Esophagus squamous epithelium (tissue), 5 donors: ENCODE data around the gene DPP3. TPM values are rescaled to one million over a fixed set of nuclear protein-coding genes. Genes with fewer than 3 reads are reported as not detected.
A peak's percentile ranks its signal among the peaks of the same experiment; 100 is the strongest.
"Not testable (repeated sequence)": the region's sequence is repeated elsewhere in the genome, so short reads cannot be mapped to it uniquely, and the experiment has no call there.

Source experiments
- DNase-seq: peaks from one replicate; lab custom pipeline; 2025; lab: John Stamatoyannopoulos, UW
- H3K27ac ChIP-seq, 4 donors: fragments of 200-600 bp; sonication (generic); one replicate each; pipeline ENCODE4 v1.5.1; 2016 to 2019; ENCODE audit warnings: mild to moderate bottlenecking in 1 of 4
- H3K27me3 ChIP-seq, 4 donors: fragments of 200-600 bp; sonication (generic); 1 replicate in 3 of 4; 2 replicates in 1 of 4; pipeline versions ENCODE4 v1.5.1 to v1.6.0; 2017 to 2021; ENCODE audit warnings: antibody characterized with exemption in 1 of 4
- H3K36me3 ChIP-seq, 3 donors: fragments of 200-600 bp; sonication (generic); one replicate each; pipeline ENCODE4 v1.5.1; 2016 to 2019
- H3K4me1 ChIP-seq, 3 donors: fragments of 200-600 bp; sonication (generic); one replicate each; pipeline ENCODE4 v1.5.1; 2017 to 2019
- H3K4me3 ChIP-seq, 4 donors: fragments of 200-600 bp; sonication (generic); 1 replicate in 3 of 4; 2 replicates in 1 of 4; pipeline ENCODE4 v1.5.1; 2016 to 2019; ENCODE audit warnings: mild to moderate bottlenecking in 2 of 4, moderate library complexity in 1 of 4
- H3K9me3 ChIP-seq, 3 donors: fragments of 200-600 bp; sonication (generic); one replicate each; pipeline ENCODE4 v1.5.1; 2016 to 2019
- POLR2A ChIP-seq, 4 donors: fragments of 450-650 bp; IDR thresholded peaks; one replicate each; pipeline ENCODE4 v1.6.1; 2017; ENCODE audit warnings: antibody characterized with exemption in 4 of 4, mild to moderate bottlenecking in 4 of 4, moderate library complexity in 3 of 4
- WGBS, 2 donors: methylation state at CpG; one replicate each; pipeline ENCODE4 v1.1.5; 2018; 5-methylcytosine and 5-hydroxymethylcytosine counted together
- intact Hi-C: fragments of 100-400 bp; cut with DNase I; formaldehyde crosslinking; loops from one replicate; pipeline ENCODE4 v1.15.0; 2022
- total RNA-seq, 4 donors: library from RNA; depleted of rRNA; stranded (reverse); fragments of >200 nt; gene quantifications; one replicate each; pipeline ENCODE4 v1.1.0, GENCODE V29; 2016
- TF ChIP-seq, protein P1 (sequence below), 6 experiments: fragments of 450-650 bp in 4 of 6; fragments of 200-600 bp in 2 of 6; sonication (generic) in 2 of 6; IDR thresholded peaks; one replicate each; pipeline ENCODE4 v1.5.1; 2016 to 2019; ENCODE audit warnings: antibody characterized with exemption in 6 of 6, mild to moderate bottlenecking in 4 of 6, moderate library complexity in 4 of 6
- donor health status: DM: yes; HTN: yes; CAD: no.

Gene DPP3
- total RNA-seq, 4 donors from 2014 or later, result 24.6 to 49.2 (median 43.5) TPM

DNA sequence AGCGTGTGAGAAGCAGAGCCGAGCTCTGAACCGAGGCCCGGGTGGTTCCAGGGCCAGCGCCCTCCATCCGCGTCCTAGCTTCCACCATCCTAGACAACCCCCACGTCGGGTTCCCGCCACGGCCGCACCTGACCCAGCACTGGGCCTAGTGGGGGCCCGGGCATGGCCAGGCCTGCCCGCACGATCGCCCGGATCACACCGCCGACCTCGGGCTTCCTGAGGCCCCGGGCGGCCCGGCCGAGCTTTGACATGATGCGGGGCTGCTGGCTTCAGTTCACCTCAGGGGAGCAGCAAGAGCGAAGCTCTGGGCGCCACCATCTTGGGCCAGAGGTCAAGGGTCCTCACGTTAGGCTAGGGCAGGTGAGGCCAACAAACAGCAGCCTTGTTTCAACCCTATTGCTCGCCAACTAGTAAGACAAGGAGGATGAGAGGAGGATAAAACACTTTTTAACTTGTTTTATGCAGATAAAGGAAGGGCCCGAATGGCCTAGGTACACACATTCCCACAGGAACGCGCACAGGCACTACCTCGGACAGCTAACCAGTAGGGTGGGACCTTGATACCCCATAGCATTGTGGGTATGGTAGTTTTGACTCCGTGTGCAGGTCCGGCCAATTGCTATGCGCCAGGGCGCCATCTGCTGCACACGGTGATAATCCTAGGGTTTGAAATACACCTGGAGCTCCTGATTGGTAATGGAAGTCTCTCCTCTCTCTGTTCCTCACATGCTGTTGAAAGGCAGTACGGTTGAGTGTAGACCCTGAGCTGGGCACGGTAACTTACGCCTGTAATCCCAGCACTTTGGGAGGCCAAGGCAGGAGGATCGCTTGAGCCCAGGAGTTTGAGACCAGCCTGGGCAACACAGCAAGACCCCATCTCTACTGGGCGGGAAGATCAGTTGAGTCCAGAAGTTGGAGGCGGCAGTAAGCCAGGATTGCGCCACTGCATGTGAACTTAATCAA, 41.4 kb upstream of the DPP3 start, which contains the start of gene MRPL11:
Gene MRPL11 (minus strand): TSS at position 345 of the 963 bp plus-strand sequence. CDS start 94 bp downstream, at position 251.
- H3K4me3 ChIP-seq, result peak within 1 kb of the TSS; percentile 65 to 91 (median 84)
- intact Hi-C loops, result no loop called here
- TF ChIP-seq, protein P1, sequence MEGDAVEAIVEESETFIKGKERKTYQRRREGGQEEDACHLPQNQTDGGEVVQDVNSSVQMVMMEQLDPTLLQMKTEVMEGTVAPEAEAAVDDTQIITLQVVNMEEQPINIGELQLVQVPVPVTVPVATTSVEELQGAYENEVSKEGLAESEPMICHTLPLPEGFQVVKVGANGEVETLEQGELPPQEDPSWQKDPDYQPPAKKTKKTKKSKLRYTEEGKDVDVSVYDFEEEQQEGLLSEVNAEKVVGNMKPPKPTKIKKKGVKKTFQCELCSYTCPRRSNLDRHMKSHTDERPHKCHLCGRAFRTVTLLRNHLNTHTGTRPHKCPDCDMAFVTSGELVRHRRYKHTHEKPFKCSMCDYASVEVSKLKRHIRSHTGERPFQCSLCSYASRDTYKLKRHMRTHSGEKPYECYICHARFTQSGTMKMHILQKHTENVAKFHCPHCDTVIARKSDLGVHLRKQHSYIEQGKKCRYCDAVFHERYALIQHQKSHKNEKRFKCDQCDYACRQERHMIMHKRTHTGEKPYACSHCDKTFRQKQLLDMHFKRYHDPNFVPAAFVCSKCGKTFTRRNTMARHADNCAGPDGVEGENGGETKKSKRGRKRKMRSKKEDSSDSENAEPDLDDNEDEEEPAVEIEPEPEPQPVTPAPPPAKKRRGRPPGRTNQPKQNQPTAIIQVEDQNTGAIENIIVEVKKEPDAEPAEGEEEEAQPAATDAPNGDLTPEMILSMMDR (IDR thresholded peaks at IDR 0.05), result peak; percentile 33 to 85 (median 54)
- TF ChIP-seq POLR2A (IDR thresholded peaks at IDR 0.05), result no peak
- peaks cover 0 to 35% (median 7%) of the 10 kb centered on the region in 3 donors for H3K36me3 ChIP-seq
- H3K27me3 ChIP-seq, result no peaks in the 10 kb centered on the region
- peak; percentile 42 for DNase-seq
- peaks cover 0 to 8% (median 0%) of the 10 kb centered on the region in 3 donors for H3K9me3 ChIP-seq
- H3K4me1 ChIP-seq, result peaks cover 5 to 19% (median 8%) of the 10 kb centered on the region in 3 donors
- H3K27ac ChIP-seq, result peak within 1 kb of the TSS; percentile 87 to 96 (median 90)
- WGBS, 2 donors, result 10 to 29% methylated on average over 13 to 26 of the region's 45 CpGs

DNA sequence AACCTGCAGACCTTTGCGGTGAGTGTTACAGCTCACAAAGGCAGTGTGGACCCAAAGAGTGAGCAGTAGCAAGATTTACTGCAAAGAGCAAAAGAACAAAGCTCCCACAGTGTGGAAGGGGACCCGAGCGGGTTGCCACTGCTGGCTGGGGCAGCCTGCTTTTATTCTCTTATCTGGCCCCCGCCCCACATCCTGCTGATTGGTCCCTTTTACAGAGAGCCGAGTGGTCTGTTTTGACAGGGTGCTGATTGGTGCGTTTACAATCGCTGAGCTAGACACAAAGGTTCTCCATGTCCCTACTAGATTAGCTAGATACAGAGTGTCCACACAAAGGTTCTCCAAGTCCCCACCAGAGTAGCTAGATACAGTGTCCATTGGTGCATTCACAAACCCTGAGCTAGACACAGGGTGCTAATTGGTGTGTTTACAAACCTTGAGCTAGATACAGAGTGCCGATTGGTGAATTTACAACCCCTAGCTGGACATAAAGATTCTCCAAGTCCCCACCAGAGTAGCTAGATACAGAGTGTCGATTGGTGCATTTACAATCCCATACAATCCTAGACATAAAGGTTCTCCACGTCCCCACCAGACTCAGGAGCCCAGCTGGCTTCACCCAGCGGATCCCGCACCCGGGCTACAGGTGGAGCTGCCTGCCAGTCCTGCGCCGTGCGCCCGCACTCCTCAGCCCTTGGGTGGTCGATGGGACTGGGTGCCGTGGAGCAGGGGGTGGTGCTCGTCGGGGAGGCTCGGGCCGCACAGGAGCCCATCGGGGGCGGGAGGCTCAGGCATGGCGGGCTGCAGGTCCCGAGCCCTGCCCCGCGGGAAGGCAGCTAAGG, 39.9 kb upstream of the DPP3 start:
- H3K4me3 ChIP-seq, intact Hi-C loops, DNase-seq, H3K27ac ChIP-seq, H3K9me3 ChIP-seq, H3K27me3 ChIP-seq: not testable (repeated sequence)
- Histone ChIP-seq H3K36me3 (peaks cover 0 to 20% (median 4%) of the 10 kb centered on the region in 3 donors), H3K4me1 (peaks cover 5 to 19% (median 8%) of the 10 kb centered on the region in 3 donors)
- WGBS, 2 donors, result 78 to 86% methylated on average over 7 to 14 of the region's 29 CpGs

DNA sequence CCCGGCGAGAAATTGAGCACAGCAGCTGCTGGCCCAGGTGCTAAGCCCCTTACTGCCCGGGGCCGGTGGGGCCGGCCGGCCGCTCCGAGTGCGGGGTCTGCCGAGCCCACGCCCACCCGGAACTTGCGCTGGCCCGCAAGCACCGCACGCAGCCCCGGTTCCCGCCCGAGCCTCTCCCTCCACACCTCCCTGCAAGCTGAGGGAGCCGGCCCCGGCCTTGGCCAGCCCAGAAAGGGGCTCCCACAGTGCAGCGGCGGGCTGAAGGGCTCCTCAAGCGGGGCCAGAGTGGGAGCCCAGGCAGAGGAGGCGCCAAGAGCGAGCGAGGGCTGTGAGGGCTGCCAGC, 39.3 kb upstream of the DPP3 start:
- H3K9me3 ChIP-seq, H3K27ac ChIP-seq, intact Hi-C loops, DNase-seq, H3K27me3 ChIP-seq, H3K4me3 ChIP-seq: not testable (repeated sequence)
- Histone ChIP-seq H3K4me1 (peaks cover 5 to 19% (median 8%) of the 10 kb centered on the region in 3 donors), H3K36me3 (peaks cover 0 to 14% (median 0%) of the 10 kb centered on the region in 3 donors)
- 94 to 100% methylated on average over 2 to 3 of the region's 27 CpGs for WGBS, 2 donors

DNA sequence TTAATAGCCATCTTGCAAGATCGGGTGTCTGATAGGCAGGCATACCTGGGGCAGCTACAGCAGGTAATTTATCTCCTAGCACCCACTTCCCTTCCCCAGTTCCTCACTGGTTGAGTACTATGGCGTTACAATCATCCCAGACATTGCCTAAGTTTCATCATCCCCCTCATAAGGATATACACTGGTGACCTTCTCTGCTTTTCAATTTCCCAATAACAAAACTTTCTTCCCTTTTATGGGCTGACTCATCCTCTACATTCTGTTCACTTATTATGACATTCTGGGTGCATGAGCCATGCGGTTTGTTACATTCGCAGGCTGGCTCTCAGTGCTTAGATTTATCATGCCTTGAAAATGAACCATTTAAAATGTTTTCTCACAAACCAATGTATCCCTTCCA, 36.6 kb upstream of the DPP3 start:
- TF ChIP-seq POLR2A (IDR thresholded peaks at IDR 0.05), result no peak
- TF ChIP-seq, protein P1 (IDR thresholded peaks at IDR 0.05), result no peak
- Histone ChIP-seq H3K36me3 (no peaks in the 10 kb centered on the region), H3K27me3 (no peaks in the 10 kb centered on the region), H3K4me1 (peaks cover 0 to 3% (median 0%) of the 10 kb centered on the region in 3 donors), H3K9me3 (peaks cover 0 to 8% (median 0%) of the 10 kb centered on the region in 3 donors), H3K27ac (no peak overlapping the region), H3K4me3 (no peak overlapping the region)
- intact Hi-C loops, result no loop called here
- 73 to 77% methylated on average over 4 of the region's 4 CpGs for WGBS, 2 donors
- no peak for DNase-seq

GRCh38 chr11:66447012-66447411, 33.2 kb upstream of the DPP3 start:
- DNase-seq, result no peak
- no peaks in the 10 kb centered on the region for H3K4me1 ChIP-seq
- no peak overlapping the region for H3K27ac ChIP-seq
- peaks cover 0 to 8% (median 0%) of the 10 kb centered on the region in 3 donors for H3K9me3 ChIP-seq
- no peaks in the 10 kb centered on the region for H3K36me3 ChIP-seq
- TF ChIP-seq, protein P1 (IDR thresholded peaks at IDR 0.05), result no peak
- intact Hi-C loops, result no loop called here
- no peaks in the 10 kb centered on the region for H3K27me3 ChIP-seq
- no peak overlapping the region for H3K4me3 ChIP-seq
